SK-N-SH treated with all-trans-retinoic acid at 6 μM for 48 hours (cell line): Measurements from ENCODE around the gene FOLR1.

ENCODE experiments used
- ATAC-seq: fragments of 200-7000 bp; cut with Tn5 transposase; 3 replicates; pipeline ENCODE4 v1.9.1; 2020; ENCODE audit warnings: mild to moderate bottlenecking, moderate library complexity
- ARNTL ChIP-seq: fragments of 450-650 bp; formaldehyde crosslinking; IDR thresholded peaks from 2 replicates; pipeline ENCODE4 v1.5.0; 2020; ENCODE audit warnings: low read depth, mild to moderate bottlenecking, moderate library complexity, borderline replicate concordance
- CREB5 ChIP-seq: fragments of 250-450 bp; sonication (Bioruptor Pico); IDR thresholded peaks from 2 replicates; pipeline ENCODE4 v1.5.1; 2020; ENCODE audit warnings: low read depth, mild to moderate bottlenecking, moderate library complexity
- CSDC2 ChIP-seq: fragments of 250-450 bp; sonication (Bioruptor Pico); IDR thresholded peaks from 2 replicates; pipeline ENCODE4 v1.5.0; 2020; ENCODE audit warnings: mild to moderate bottlenecking, moderate library complexity
- CSRNP3 ChIP-seq: fragments of 250-450 bp; sonication (Bioruptor Pico); IDR thresholded peaks from 2 replicates; pipeline ENCODE4 v1.5.1; 2021; ENCODE audit warnings: mild to moderate bottlenecking, moderate library complexity
- ESRRG ChIP-seq: fragments of 250-450 bp; sonication (Bioruptor Pico); IDR thresholded peaks from 2 replicates; pipeline ENCODE4 v1.6.1; 2021; ENCODE audit warnings: mild to moderate bottlenecking
- ISL1 ChIP-seq: fragments of 250-450 bp; sonication (Bioruptor Pico); IDR thresholded peaks from 2 replicates; pipeline ENCODE4 v2.1.2; 2022; ENCODE audit warnings: mild to moderate bottlenecking, moderate library complexity
- POU6F1 ChIP-seq: fragments of 250-450 bp; sonication (Bioruptor Pico); IDR thresholded peaks from 2 replicates; pipeline ENCODE4 v1.8.0; 2021; ENCODE audit warnings: low read depth, mild to moderate bottlenecking, moderate library complexity, borderline replicate concordance
- PPARA ChIP-seq: fragments of 250-450 bp; sonication (Bioruptor Pico); IDR thresholded peaks from 2 replicates; pipeline ENCODE4 v1.5.0; 2020; ENCODE audit warnings: mild to moderate bottlenecking, borderline replicate concordance
- SNAI2 ChIP-seq: fragments of 250-450 bp; sonication (Bioruptor Pico); IDR thresholded peaks from 2 replicates; pipeline ENCODE4 v1.5.0; 2020; ENCODE audit warnings: mild to moderate bottlenecking, moderate library complexity
- TCF4 ChIP-seq: fragments of 250-450 bp; sonication (Bioruptor Pico); IDR thresholded peaks from 2 replicates; pipeline ENCODE4 v1.8.0; 2021; ENCODE audit warnings: mild to moderate bottlenecking, moderate library complexity, borderline replicate concordance
- TOX ChIP-seq: fragments of 250-450 bp; sonication (Bioruptor Pico); IDR thresholded peaks from 2 replicates; pipeline ENCODE4 v1.8.0; 2021; ENCODE audit warnings: mild to moderate bottlenecking, moderate library complexity, borderline replicate concordance
- ZC3H10 ChIP-seq: fragments of 250-450 bp; sonication (Bioruptor Pico); IDR thresholded peaks from 2 replicates; pipeline ENCODE4 v1.5.1; 2021; ENCODE audit warnings: mild to moderate bottlenecking, moderate library complexity
- ZFP3 ChIP-seq: fragments of 250-450 bp; sonication (Bioruptor Pico); IDR thresholded peaks from 2 replicates; pipeline ENCODE4 v1.5.0; 2020; ENCODE audit warnings: mild to moderate bottlenecking, moderate library complexity
- ZFP30 ChIP-seq: fragments of 450-650 bp; formaldehyde crosslinking; IDR thresholded peaks from 2 replicates; pipeline ENCODE4 v1.5.0; 2022; ENCODE audit warnings: mild to moderate bottlenecking, moderate library complexity
- ZNF565 ChIP-seq: fragments of 450-650 bp; formaldehyde crosslinking; conservative IDR thresholded peaks from 2 replicates; pipeline ENCODE4 v1.5.0; 2020; ENCODE audit warnings: low read depth, mild to moderate bottlenecking, moderate library complexity
- ZNF70 ChIP-seq: fragments of 450-650 bp; formaldehyde crosslinking; IDR thresholded peaks from 2 replicates; pipeline ENCODE4 v1.5.0; 2020; ENCODE audit warnings: mild to moderate bottlenecking, moderate library complexity
- ZNF8 ChIP-seq: fragments of 450-650 bp; formaldehyde crosslinking; IDR thresholded peaks from 2 replicates; pipeline ENCODE4 v1.5.0; 2020; ENCODE audit warnings: mild to moderate bottlenecking, moderate library complexity

FOLR1 gene

GRCh38 chr11:72229336-72229924 lies 37.5 kb downstream of the FOLR1 start:
- TF ChIP-seq SNAI2 (CRISPR knock-in tag) (no peak), ESRRG (no peak), PPARA (CRISPR knock-in tag) (no peak), POU6F1 (CRISPR knock-in tag) (no peak), TOX (no peak), ZFP3 (CRISPR knock-in tag) (no peak), ZNF8 (CRISPR knock-in tag) (no peak), CREB5 (CRISPR knock-in tag) (no peak), TCF4 (CRISPR knock-in tag) (no peak), ZC3H10 (CRISPR knock-in tag) (no peak), ZFP30 (CRISPR knock-in tag) (no peak), ZNF565 (CRISPR knock-in tag) (no peak)
- ATAC-seq: no peak

GRCh38 chr11:72229925-72230763 lies 38.2 kb downstream of the FOLR1 start:
- ATAC-seq: no peak
- TF ChIP-seq CSRNP3 (CRISPR knock-in tag) (no peak), ARNTL (no peak), CSDC2 (CRISPR knock-in tag) (no peak), ZFP3 (CRISPR knock-in tag) (no peak), TCF4 (CRISPR knock-in tag) (no peak), POU6F1 (CRISPR knock-in tag) (no peak), ISL1 (CRISPR knock-in tag) (no peak), CREB5 (CRISPR knock-in tag) (no peak), PPARA (CRISPR knock-in tag) (no peak)
- TF ChIP-seq, all 23 proteins: peak for 0

GRCh38 chr11:72230764-72231365 lies 38.9 kb downstream of the FOLR1 start:
- TF ChIP-seq ZFP3 (CRISPR knock-in tag): no peak
- 0 out of 2 replicates have a peak, but pooled peaks have one; percentile 2 for TF ChIP-seq ZNF70 (CRISPR knock-in tag)
- TF ChIP-seq, all 23 proteins: peak for 1

More at GRCh38 chr11:72230764-72231365, 38.9 kb downstream of the FOLR1 start:
- no peak for ATAC-seq
